GM12878 (cell line): ENCODE measurements around the gene CXXC1. TPM values are rescaled to one million over a fixed set of nuclear protein-coding genes. Genes with fewer than 3 reads are reported as not detected.

ENCODE experiments used
- ATAC-seq: fragments of 200-7000 bp; cut with Tn5 transposase; 3 replicates; pipeline ENCODE4 v1.9.1; 2020; ENCODE audit warnings: mild to moderate bottlenecking, moderate library complexity
- BruUV-seq: library from RNA; stranded (reverse); fragments of 400-500 nt; replicated peaks from 2 replicates; lab custom pipeline; 2021; lab: Mats Ljungman, UMichigan
- CTCF ChIA-PET: fragments of 300-600 bp; sonication (Branson Sonifier 250); formaldehyde crosslinking; extraction: SDS; loops from one replicate; lab custom pipeline; 2021; ENCODE audit warnings: inconsistent platforms; lab: Yijun Ruan, JAX
- POLR2A ChIA-PET: fragments of 350-600 bp; formaldehyde crosslinking; extraction: SDS; loops from one replicate; lab custom pipeline; 2021; ENCODE audit warnings: inconsistent platforms; lab: Charles Lee
- RAD21 ChIA-PET: fragments of 300-600 bp; sonication (Branson Sonifier 250); formaldehyde crosslinking; loops from one replicate; lab custom pipeline; 2023; ENCODE audit warnings: antibody characterized with exemption; ENCODE audit not compliant: unreplicated experiment; lab: Charles Lee
- SMC1A ChIA-PET: fragments of 300-600 bp; sonication (Branson Sonifier 250); formaldehyde crosslinking; loops from one replicate; lab custom pipeline; 2023; ENCODE audit not compliant: unreplicated experiment, uncharacterized antibody; lab: Charles Lee
- DNase-seq: peaks from one replicate; pipeline ENCODE4 v3.0.0-alpha.2; 2011; ENCODE audit warnings: low read depth, low spot score
- FAIRE-seq: peaks from 3 replicates; lab custom pipeline; 2011; peaks lifted over from hg19 to GRCh38; lab: Jason Lieb, UNC
- H2AFZ ChIP-seq: 2 replicates; pipeline ENCODE4 v1.6.0; 2011; ENCODE audit warnings: low read depth, low read length, control low read depth; ENCODE audit not compliant: control insufficient read depth
- H3K27ac ChIP-seq: 2 replicates; pipeline ENCODE4 v1.5.1; 2011; ENCODE audit warnings: control low read depth; ENCODE audit not compliant: control insufficient read depth, insufficient read depth
- H3K27me3 ChIP-seq, 2 experiments: replicated peaks in 1 of 2; 2 replicates each; pipeline versions ENCODE4 v1.6.0 to v1.6.1; 2011; ENCODE audit warnings: low read length in 1 of 2; ENCODE audit not compliant: control insufficient read depth in 2 of 2, insufficient read depth in 2 of 2
- H3K36me3 ChIP-seq, 2 experiments: 2 replicates each; pipeline ENCODE4 v1.5.1; 2011; ENCODE audit warnings: low read length in 1 of 2; ENCODE audit not compliant: control insufficient read depth in 2 of 2, insufficient read depth in 2 of 2
- H3K4me1 ChIP-seq: 2 replicates; pipeline ENCODE4 v1.6.1; 2011; ENCODE audit warnings: mild to moderate bottlenecking, low read length, moderate library complexity, mixed read lengths; ENCODE audit not compliant: control insufficient read depth, insufficient read depth
- H3K4me2 ChIP-seq: 2 replicates; pipeline ENCODE4 v1.6.0; 2011; ENCODE audit warnings: control low read depth; ENCODE audit not compliant: control insufficient read depth, insufficient read depth
- H3K4me3 ChIP-seq: fragments of 200-600 bp; sonication (generic); 2 replicates; pipeline ENCODE4 v1.5.1; 2016
- H3K79me2 ChIP-seq: 2 replicates; pipeline ENCODE4 v1.6.0; 2011; ENCODE audit warnings: low read length; ENCODE audit not compliant: control insufficient read depth, insufficient read depth
- H3K9ac ChIP-seq: 2 replicates; pipeline ENCODE4 v1.8.0; 2011; ENCODE audit warnings: low read length, control low read depth, mixed read lengths; ENCODE audit not compliant: control insufficient read depth, insufficient read depth
- H3K9me3 ChIP-seq: replicated peaks from 3 replicates; pipeline ENCODE4 v1.5.1; 2011; ENCODE audit warnings: mild to moderate bottlenecking, low read length; ENCODE audit not compliant: control insufficient read depth, insufficient read depth
- H4K20me1 ChIP-seq: 2 replicates; pipeline ENCODE4 v1.6.0; 2011; ENCODE audit not compliant: control insufficient read depth, insufficient read depth
- BACH1 ChIP-seq: fragments of 450-650 bp; IDR thresholded peaks from 2 replicates; pipeline ENCODE4 v1.6.1; 2017; ENCODE audit warnings: mild to moderate bottlenecking, borderline replicate concordance
- BCL11A ChIP-seq: IDR thresholded peaks from 2 replicates; pipeline ENCODE4 v1.6.1; 2011; ENCODE audit warnings: low read depth, low read length
- BMI1 ChIP-seq: fragments of 450-650 bp; IDR thresholded peaks from 2 replicates; pipeline ENCODE4 v1.6.1; 2016; ENCODE audit warnings: mild to moderate bottlenecking, moderate library complexity, borderline replicate concordance
- ELK1 ChIP-seq: IDR thresholded peaks from 2 replicates; pipeline ENCODE4 v1.6.1; 2012; ENCODE audit warnings: low read depth, low read length, improper control_type of control experiment
- EP300 ChIP-seq, 2 experiments: fragments of 150-350 bp in 1 of 2; IDR thresholded peaks; 2 replicates each; pipeline ENCODE4 v1.6.1; 2011 to 2012; ENCODE audit warnings: low read depth in 2 of 2, low read length in 2 of 2, borderline replicate concordance in 1 of 2, improper control_type of control experiment in 1 of 2, inconsistent platforms in 1 of 2; ENCODE audit not compliant: control insufficient read depth in 1 of 2
- GABPA ChIP-seq: IDR thresholded peaks from 2 replicates; pipeline ENCODE4 v1.6.1; 2014; ENCODE audit warnings: antibody characterized with exemption, low read depth, mild to moderate bottlenecking, inconsistent platforms
- HDAC2 ChIP-seq: fragments of 200-600 bp; sonication (generic); IDR thresholded peaks from 2 replicates; pipeline ENCODE4 v1.6.1; 2017
- JUNB ChIP-seq: IDR thresholded peaks from 2 replicates; pipeline ENCODE4 v1.6.1; 2016; ENCODE audit warnings: antibody characterized with exemption, mild to moderate bottlenecking
- LARP7 ChIP-seq: fragments of 450-650 bp; IDR thresholded peaks from 2 replicates; pipeline ENCODE4 v1.6.1; 2017; ENCODE audit warnings: mild to moderate bottlenecking
- MXI1 ChIP-seq: fragments of 150-350 bp; IDR thresholded peaks from 2 replicates; pipeline ENCODE4 v1.6.1; 2011; ENCODE audit warnings: low read depth, mild to moderate bottlenecking, inconsistent platforms, low read length, improper control_type of control experiment
- NKRF ChIP-seq: fragments of 450-650 bp; conservative IDR thresholded peaks from 2 replicates; pipeline ENCODE4 v1.6.1; 2017; ENCODE audit warnings: mild to moderate bottlenecking, moderate library complexity
- RAD21 ChIP-seq: IDR thresholded peaks from 2 replicates; pipeline ENCODE4 v1.6.1; 2011; ENCODE audit warnings: mild to moderate bottlenecking, low read depth, low read length, moderate library complexity; ENCODE audit not compliant: insufficient read depth
- RELA ChIP-seq: fragments of 450-650 bp; IDR thresholded peaks from 2 replicates; pipeline ENCODE4 v1.8.0; 2014; ENCODE audit warnings: borderline replicate concordance; ENCODE audit not compliant: partially characterized antibody
- SMAD5 ChIP-seq: IDR thresholded peaks from 2 replicates; pipeline ENCODE4 v1.6.1; 2016; ENCODE audit warnings: antibody characterized with exemption, low read depth
- TCF12 ChIP-seq: IDR thresholded peaks from 2 replicates; pipeline ENCODE4 v1.6.1; 2011; ENCODE audit warnings: low read depth, mild to moderate bottlenecking, low read length
- ZBTB33 ChIP-seq: fragments of 450-650 bp; IDR thresholded peaks from 2 replicates; pipeline ENCODE4 v1.6.1; 2017; ENCODE audit warnings: mild to moderate bottlenecking
- ZNF622 ChIP-seq: fragments of 450-650 bp; IDR thresholded peaks from 2 replicates; pipeline ENCODE4 v1.6.1; 2017; ENCODE audit warnings: mild to moderate bottlenecking, inconsistent platforms
- ZZZ3 ChIP-seq: IDR thresholded peaks from 2 replicates; pipeline ENCODE4 v1.6.1; 2011; ENCODE audit warnings: low read depth; ENCODE audit not compliant: control insufficient read depth, insufficient read length
- WGBS: methylation state at CpG from one replicate; pipeline ENCODE4 v1.1.6; 2016; ENCODE audit warnings: low lambda C conversion rate; ENCODE audit not compliant: insufficient replicate concordance, insufficient coverage; ENCODE audit errors: missing lambda C conversion rate; 5-methylcytosine and 5-hydroxymethylcytosine counted together
- in situ Hi-C: fragments of 300-500 bp; cut with MboI; formaldehyde crosslinking; loops from 9 replicates; pipeline ENCODE4 v1.14.3; 2018; ENCODE audit warnings: mixed read lengths
- intact Hi-C: fragments of 100-400 bp; cut with micrococcal nuclease; formaldehyde crosslinking; loops from one replicate; pipeline ENCODE4 v1.14.2; 2022; ENCODE audit not compliant: unreplicated experiment
- polyA plus RNA-seq, 11 experiments: library from polyadenylated mRNA; depleted of rRNA in 4 of 11; unstranded in 6 of 11; stranded (reverse) in 5 of 11; fragments of >200 nt; fragmentation: Nextera tagmentation in 4 of 11; fragmentation: Illumina TruSeq in 1 of 11; extraction: Ambion mirVana in 4 of 11; extraction: Trizol in 1 of 11; gene quantifications; 1 replicate in 1 of 11; 2 replicates in 10 of 11; pipeline versions ENCODE4 v1.2.1 to v1.2.3, GENCODE V29; 2011 to 2016; ENCODE audit warnings: inconsistent platforms in 2 of 11, missing spikeins in 2 of 11, low read depth in 1 of 11
- total RNA-seq, 4 experiments: library from RNA; depleted of rRNA in 3 of 4; stranded (reverse); fragments of >200 nt in 3 of 4; fragmentation: Illumina TruSeq in 1 of 4; extraction: Trizol in 1 of 4; gene quantifications; 2 replicates each; pipeline versions ENCODE4 v1.2.1 to v1.2.3, GENCODE V29; 2013 to 2021

Gene CXXC1
- total and polyA plus RNA-seq, 10 of the 15 experiments (the other 5 are each of a cell fraction or from before 2014, with no cell fraction given): 9.2 to 180 (median 93.8) TPM

- no peaks in the 10 kb centered on the region; a peak in 1 of 4 replicates for H3K27me3 ChIP-seq
- BruUV-seq: no TSS peak
- ChIA-PET SMC1A (interaction anchor here (1.0 to 2.1 kb wide), 11 partner anchors 9 to 60 kb away, joined by 3 to 10 read pairs (median 4); no protein-coding TSS in a partner anchor), RAD21 (interaction anchor here (0.7 to 1.3 kb wide), 7 partner anchors 9 to 59 kb away, joined by 3 to 10 read pairs (median 3); partner anchors contain the start of gene MBD1), POLR2A (interaction anchor here (1.0 to 1.8 kb wide), 4 partner anchors 10 to 60 kb away, joined by 3 to 6 read pairs (median 4); no protein-coding TSS in a partner anchor), CTCF (interaction anchor here (1.0 to 1.7 kb wide), 4 partner anchors 9 to 59 kb away, joined by 3 to 8 read pairs (median 5); no protein-coding TSS in a partner anchor)
- peak; percentile 100 for ATAC-seq
- H3K9me3 ChIP-seq: peaks cover 2% of the 10 kb centered on the region; the same call in 2 of the 3 replicates
- peak overlapping the region; percentile 56; the same call in 1 of the 2 replicates for H3K4me3 ChIP-seq
- no peaks in the 10 kb centered on the region for H3K79me2 ChIP-seq
- no peaks in the 10 kb centered on the region for H3K36me3 ChIP-seq
- H3K27ac ChIP-seq: no peak overlapping the region
- H3K4me1 ChIP-seq: peaks cover 7% of the 10 kb centered on the region
- 19% methylated on average over 28 of the region's 28 CpGs for WGBS
- in situ Hi-C loops: loop anchor here (25.0 kb wide), 2 partner anchors 1361 to 1486 kb away; no protein-coding TSS in a partner anchor
- H3K4me2 ChIP-seq: peak overlapping the region; percentile 62
- no peak for FAIRE-seq
- H2AFZ ChIP-seq: peak overlapping the region; percentile 39
- H4K20me1 ChIP-seq: no peaks in the 10 kb centered on the region
- DNase-seq: peak; percentile 69
- intact Hi-C loops: no loop called here
- no peak overlapping the region for H3K9ac ChIP-seq
- TF ChIP-seq GABPA: peak; percentile 86
- no peak for TF ChIP-seq JUNB
- peak; percentile 72; the same call in 1 of the 2 replicates for TF ChIP-seq NKRF
- TF ChIP-seq SMAD5: no peak
- TF ChIP-seq EP300 (IDR thresholded peaks at IDR 0.05; ENCODE audit: borderline replicate concordance in 1 of 2, control insufficient read depth in 1 of 2, low read depth in 2 of 2, low read length in 2 of 2): 0 out of 4 replicates have a peak, but pooled peaks of 1 of the 2 experiments have one; percentile 29
- TF ChIP-seq BMI1: peak; percentile 95
- TF ChIP-seq BACH1: no peak
- 0 out of 2 replicates have a peak, but pooled peaks have one; percentile 19 for TF ChIP-seq BCL11A
- TF ChIP-seq HDAC2: no peak
- TF ChIP-seq RELA: no peak
- no peak for TF ChIP-seq ZNF622
- TF ChIP-seq ZZZ3: no peak
- TF ChIP-seq MXI1: peak; percentile 93
- TF ChIP-seq ELK1: peak; percentile 91
- no peak for TF ChIP-seq RAD21
- TF ChIP-seq TCF12: 0 out of 2 replicates have a peak, but pooled peaks have one; percentile 7
- no peak for TF ChIP-seq ZBTB33
- 0 out of 2 replicates have a peak, but pooled peaks have one; percentile 28 for TF ChIP-seq LARP7
Measured at GRCh38 chr18:50297621-50298442, 10.3 kb upstream of the CXXC1 start.
